GM18907 (cell line): ENCODE measurements around the gene LRMDA.

Source experiments
- ATAC-seq: cut with Tn5 transposase; IDR thresholded peaks from one replicate; pipeline ENCODE4 v1.9.1; 2021; ENCODE audit warnings: mild to moderate bottlenecking, moderate library complexity; ENCODE audit not compliant: unreplicated experiment

Gene LRMDA

DNA sequence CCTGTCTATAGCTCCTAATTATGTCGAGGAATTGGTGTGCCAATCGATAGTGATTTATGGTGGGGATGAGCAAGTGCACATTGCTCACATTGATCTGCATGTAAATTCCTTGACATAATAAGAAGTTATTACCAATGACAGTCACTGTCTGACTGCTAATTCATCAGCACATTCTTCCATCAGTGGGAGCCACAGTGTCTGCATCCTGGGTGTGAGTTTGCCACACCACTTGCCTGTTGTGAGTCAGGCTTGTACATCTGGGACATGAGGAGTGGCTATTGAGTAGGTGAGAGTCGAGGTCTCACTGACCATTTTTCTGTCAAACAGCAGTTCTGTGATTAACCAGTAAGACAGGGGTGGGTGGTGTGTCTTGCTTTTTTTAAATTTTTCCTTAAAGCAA, 263.4 kb downstream of the LRMDA start:
- ATAC-seq: no peak

DNA sequence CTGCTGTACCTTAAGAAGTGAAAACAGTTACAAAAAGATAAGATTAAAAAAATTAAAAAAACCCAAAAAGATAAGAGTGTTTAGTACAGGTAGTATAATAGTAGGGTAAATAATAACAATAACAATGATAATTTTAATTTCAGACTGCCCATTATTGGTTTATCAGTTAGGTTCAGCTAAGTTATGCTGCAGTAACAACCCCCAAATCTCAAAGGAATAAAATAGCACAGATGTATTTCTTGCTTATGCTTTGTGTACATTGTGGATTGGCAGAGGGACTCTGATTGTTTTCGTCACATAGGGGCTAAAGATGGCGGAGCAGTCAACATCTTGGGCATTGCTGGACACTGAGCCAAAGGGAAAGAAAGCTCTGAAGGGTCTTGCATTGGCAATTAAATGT, 264.6 kb downstream of the LRMDA start:
- no peak for ATAC-seq

DNA sequence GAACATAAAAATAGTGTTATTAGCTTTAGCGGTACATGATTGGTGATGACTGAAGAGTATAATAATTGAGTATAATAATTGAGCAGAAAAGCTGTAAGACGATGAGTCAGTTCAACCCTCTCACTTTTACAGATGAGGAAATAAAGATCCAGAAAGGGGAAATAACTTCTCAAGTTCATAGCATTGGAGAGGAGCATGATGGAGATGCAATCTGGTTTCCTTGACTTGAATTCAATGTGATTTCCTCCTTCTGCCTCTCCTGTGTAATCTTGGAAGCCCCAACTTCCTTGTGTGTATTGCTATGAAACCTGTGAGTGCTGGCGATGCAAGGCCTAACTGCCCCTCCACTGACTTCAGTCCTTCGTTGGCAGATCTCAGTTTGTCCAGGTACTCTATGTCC, 265.1 kb downstream of the LRMDA start:
- ATAC-seq: no peak

DNA sequence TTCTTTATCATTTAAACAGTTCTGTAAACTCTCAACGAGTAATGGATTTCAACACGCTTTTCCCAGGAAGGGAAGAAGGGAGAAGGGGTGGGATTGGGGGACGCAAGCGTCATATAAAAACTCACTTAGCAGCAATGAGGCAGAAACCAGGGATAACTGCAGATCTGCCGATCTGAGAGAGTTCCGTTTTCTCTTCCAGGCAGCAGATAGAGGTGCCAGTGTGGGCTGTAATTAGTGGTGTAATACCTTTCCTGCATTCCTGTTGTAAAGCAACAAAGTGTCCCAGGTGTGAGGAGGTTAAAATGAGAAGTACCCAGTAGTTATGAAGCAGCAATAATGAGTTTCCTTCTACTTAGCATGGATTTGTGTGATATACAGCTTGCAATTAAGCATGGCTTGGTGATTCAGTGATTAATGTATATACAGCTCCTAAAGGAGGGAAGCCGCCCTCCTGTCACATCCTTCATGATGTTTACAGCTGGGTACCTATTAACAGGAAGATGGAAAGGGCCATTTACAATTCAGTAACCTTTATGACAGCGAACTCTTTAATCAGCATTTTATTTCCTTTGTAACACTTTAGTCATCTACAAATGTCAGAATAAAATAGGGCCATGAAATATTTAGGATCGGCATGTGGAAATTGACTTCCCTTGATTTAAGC, 271.9 kb downstream of the LRMDA start:
- no peak for ATAC-seq

DNA sequence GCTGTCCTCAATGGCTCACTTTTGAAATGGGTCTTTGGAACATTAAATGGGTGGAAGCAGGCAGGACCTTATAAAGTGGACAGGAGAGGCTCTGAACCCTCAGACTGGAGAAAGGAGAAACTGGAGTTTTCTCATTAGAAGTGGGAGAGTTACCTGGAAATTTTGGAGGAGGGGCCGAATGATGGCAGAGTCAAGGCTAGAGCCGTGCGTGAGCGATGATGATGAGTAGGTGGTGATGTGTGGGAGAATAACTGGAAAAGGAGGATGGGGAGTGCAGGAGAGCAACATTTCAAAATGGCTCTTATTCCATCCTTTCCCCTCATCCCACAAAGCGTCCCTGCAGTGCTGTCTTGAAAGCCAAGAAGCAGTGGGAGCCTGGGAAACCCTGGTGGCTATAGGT, 274.0 kb downstream of the LRMDA start:
- ATAC-seq: no peak

DNA sequence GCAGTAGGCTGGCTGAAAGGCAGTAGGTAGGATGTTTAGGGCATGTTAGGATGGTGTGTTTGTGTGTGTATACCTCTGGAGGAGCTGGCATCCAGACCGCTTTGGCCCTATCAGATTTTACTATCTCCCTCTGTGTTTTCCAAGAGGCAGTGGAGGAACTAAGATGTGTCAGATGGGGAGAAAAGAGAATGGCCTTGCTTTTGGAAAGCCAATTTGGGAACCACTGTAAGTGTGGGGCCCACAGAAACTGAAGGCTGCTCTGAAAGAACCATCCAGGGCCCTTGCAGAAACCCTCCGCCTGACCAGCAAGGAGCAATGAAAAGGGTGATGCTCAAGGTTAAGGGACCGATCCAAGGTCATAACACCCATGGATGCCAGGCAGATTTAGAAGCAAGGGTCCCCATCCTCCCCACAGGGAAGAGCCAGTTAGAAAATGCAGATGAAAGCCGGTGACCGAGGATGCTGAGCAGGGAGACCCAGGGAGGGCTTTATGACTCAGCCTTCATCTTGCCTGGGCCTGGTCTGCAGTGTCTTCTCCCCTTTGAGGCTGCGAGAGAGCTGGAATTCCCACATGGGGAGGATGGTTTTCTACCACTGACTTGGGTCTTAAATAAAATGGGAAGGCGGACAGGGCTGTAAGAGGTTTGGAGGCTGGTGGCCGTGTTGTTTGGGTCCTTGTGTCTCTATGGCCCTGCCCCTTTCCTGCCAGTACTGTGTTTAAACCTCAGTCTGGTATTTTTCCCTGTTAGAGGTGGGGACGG, 275.8 kb downstream of the LRMDA start:
- no peak for ATAC-seq

DNA sequence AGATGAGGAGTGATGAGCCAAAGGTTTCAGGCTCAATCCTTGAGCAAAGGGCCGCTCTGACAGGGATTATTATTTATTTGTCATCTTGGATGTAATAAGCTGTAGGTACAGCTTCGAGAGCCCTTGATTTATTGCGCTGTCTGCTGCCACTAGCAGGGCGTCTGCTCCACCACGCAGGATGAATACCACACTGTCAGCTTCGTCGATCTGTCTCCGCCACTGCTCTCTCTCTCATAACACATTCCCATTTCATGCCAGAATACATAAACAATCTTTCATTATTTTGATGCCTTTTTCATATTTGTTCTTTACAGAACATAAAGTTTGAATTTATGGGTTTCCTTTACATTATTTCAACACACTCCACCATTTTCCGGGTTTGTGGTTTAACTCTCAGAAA, 276.6 kb downstream of the LRMDA start:
- ATAC-seq: no peak

DNA sequence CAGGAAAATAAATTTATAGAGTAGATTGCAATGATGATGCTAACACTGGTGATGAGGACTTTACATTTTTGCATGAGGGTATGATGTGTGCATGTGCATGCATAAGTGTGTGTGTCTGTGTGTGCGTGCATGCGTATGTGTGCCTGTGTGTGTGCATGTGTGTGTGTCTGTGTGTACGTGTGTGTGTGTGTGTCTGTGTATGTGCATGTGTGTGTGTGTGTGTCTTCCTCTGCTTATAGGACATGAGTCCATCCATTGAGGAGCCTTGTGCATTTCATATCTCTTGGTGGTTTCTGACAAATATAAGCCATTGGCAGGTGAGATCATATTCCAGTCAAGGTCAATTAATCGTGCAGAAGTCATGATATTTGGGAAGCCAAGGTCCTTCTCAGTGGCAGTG, 277.8 kb downstream of the LRMDA start:
- ATAC-seq: no peak

DNA sequence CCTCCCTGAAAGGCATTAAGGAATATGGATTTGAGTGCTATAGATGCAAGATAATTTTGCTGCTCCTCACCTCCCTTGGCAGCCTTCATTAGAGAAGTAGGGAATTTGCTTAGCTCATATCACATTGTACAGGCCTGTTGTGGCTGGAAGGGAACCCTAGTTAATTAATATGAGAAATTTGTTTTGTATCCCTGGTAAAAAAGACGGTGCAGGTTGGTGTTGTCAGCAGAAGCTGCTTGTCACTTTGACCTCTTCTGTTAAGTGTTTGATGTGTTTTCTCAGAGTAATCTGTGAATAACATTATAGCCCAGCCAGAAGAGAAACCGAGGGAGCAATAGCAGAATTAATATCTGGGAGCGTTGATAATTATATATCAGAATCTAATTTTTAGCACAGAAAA, 278.4 kb downstream of the LRMDA start:
- no peak for ATAC-seq

DNA sequence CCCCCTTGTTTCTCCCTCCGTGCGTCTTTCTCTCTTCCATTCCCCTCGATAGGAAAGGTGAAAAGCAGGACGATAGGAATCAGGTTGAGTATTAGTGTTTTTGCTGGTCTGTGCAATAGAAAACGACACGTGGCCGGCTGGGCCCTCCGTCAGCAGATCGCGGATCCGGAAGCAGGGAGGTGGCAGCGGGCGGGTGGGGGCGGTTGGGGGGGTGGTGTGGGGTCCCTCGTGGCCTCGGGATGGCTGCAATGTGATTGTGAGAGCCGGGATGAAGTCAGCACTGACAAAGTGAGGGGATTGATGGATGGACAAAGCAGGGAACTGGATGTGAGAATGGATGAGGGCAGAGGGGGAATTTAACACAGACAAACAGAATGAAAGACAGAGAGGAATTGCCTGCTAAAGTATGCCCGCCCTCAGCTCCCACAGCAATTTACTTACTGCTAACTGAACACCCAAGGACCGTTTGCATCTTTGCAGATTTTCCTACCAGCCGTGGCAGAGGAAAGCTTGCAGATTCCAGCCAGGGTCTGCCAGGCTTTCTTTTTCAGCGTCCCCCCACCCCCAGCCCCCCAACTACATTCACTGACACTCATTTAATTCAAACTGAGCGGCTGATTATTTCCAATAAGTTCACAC, 280.9 kb downstream of the LRMDA start:
- ATAC-seq: no peak

DNA sequence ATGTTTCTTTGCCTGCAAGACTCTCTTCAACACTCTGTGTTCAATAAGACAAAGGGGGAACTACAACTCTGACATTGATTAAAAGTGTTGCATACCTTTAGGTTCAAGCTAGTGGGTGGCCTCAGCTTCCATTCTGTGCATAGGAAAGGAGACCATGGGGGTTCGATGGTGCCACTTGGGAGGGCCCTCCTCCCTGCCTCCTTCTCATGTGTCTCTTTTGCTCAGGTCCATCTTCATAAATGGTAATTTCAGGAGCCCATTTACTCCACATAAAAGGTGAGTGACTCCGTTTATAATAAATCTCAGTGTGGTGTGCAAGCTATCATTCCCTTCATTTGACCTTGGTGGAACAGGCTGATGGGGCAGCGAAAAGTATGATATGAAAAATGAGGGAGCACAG, 285.1 kb downstream of the LRMDA start:
- no peak for ATAC-seq

DNA sequence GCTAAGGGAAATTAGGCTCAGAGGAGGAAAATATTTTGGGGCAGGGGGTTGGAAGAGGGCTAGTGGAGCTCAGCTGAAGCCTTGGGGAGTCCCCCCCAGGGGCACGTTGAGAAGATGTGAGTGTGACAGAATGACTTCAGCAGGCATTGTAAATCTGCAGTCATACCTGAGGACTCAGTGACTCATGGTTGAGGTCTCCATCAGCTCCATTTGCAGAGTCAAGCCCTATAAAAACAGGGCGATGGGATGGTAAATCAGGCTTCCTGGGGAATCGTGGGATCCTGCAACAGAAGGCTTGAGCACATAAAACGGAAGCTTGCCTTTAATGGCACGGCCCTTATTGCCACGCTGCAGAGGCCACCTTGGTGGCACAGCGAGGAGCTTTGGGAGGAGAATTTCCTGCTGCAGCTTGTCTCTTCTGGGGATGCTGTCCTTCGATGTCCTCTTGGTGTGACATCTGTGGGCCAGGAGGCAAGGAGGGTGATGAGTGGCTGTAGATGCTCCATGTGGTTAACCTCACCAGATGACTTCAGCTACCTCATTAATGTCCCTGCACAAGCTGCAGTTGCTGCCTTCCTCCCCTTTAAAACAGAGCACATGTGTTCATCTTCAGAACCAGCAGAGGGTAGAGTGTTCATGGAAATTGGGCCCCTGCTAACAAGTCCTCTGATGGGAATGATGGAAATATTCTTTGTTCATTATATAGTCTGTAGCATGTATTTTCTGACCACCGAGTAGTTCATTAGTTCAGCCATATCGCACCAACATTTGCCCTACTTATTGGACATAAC, 285.9 kb downstream of the LRMDA start:
- ATAC-seq: no peak

DNA sequence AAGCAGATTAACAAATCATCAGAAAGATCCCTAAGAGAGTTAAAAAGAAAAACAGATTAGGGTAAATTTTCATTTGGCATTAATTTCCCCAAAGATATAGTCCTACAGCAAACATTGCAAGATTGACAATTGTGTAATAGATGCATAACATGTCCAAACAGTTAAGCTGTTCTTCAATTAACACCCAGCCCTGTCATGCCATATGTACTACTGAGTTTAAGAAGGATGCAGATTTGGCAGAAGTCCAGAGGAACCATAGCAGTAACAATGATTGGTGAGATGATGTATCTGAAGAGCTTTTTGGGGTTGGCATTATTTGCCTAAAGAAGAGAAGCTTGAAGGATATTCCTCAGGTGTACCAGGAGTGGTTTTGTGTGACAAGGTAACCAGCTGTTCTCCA, 287.6 kb downstream of the LRMDA start:
- no peak for ATAC-seq

DNA sequence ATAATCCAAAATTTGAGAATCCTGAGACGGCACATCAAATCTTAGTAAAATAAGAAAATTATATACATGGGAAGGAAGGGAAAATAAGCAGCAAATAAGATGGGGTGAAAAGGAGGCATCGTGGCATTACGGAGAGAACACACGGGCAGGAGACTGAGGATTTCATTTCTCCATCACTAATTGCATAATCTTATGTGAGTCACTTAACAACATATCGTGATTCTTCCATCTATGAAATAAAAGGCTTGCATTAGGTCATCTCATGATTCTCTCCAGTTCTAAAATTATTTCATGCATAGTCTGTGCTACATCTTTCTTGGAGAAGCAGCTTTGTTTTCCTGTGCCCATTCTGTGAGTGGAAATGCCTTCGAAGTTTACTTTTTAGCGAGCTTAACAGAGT, 288.7 kb downstream of the LRMDA start:
- no peak for ATAC-seq

DNA sequence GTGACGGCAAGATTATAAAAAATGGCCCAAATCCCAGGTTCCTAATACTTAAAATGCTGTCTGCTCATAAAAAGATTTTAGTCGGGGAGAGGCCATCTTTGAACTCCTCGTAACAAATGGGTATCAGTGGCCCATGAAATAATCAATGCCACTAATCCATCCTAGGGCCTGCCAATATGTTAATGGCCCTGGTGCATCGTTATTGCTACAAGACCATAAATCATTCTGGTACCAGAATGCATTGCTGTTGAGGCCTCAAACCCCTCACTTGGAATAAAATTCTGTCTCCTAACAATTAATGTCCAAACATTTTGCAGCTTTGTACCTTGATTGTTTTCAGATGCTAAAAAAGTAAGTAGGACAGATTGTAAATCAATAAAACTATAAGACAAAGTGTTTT, 290.6 kb downstream of the LRMDA start:
- no peak for ATAC-seq

DNA sequence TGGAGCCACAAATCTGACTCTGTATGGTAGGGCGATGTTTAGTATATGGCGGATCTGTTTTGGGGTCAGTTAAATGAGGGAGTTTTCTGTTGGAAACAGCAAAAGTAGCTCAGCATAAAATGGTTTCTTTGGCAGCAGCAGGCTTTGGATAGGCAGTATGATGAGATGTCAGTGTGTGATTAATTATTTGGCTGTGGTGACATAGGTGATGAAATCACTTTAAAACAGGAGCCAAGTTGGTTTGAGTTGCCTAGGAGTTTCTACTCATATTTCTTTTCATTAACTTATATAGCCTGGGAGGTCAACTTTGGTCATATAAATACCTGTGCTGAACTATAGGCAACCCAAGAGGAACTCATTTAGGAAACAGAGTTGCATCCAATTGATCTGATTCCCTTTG, 291.2 kb downstream of the LRMDA start:
- ATAC-seq: no peak

DNA sequence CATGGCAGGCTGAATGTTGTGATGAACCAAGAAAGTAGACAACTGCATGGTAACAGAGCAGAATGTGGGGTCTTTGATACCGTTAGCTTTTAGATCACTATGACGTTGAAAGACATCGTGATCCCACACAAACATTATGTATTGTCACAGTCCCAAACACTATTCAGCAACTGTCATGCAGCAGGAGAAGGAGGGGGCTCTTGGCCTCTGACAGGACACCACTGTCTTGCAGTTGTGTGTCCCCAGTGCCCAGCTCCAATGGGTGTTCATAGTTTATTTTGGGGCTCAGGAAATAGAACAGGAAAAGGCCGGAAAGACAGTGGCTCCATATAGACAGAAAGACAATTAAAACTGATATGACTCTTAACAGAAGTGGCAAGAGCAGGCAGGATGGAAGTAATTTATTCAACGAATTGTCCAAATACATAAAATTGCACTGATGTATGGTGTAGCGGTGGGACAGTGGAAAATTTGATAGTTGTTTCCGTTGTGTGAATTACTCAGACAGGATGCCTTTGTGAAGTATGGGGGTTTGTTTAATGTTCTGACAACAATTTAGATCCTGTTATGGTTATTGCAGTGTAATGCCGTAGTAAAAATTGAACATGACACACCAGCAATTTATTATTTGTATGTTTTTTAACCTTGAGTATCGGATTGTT, 292.0 kb downstream of the LRMDA start:
- ATAC-seq: no peak

DNA sequence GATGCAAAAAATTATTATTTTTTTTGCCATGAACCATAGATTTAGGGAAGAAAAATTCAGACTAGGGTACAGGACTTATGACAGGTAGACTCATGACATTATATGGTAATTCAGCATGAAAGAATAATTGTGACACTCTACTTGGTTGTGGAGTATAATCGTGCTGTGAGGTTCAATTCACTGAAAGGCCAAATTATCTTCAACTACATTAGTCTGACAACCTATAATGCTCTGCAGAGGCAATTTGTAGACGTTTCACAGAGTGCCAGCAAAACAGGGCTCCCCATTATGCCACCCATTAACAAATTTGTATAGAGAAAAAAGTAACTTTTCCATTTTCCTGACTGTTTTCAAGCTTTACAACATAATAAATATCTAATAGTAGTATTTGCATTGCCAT, 292.6 kb downstream of the LRMDA start:
- ATAC-seq: no peak

DNA sequence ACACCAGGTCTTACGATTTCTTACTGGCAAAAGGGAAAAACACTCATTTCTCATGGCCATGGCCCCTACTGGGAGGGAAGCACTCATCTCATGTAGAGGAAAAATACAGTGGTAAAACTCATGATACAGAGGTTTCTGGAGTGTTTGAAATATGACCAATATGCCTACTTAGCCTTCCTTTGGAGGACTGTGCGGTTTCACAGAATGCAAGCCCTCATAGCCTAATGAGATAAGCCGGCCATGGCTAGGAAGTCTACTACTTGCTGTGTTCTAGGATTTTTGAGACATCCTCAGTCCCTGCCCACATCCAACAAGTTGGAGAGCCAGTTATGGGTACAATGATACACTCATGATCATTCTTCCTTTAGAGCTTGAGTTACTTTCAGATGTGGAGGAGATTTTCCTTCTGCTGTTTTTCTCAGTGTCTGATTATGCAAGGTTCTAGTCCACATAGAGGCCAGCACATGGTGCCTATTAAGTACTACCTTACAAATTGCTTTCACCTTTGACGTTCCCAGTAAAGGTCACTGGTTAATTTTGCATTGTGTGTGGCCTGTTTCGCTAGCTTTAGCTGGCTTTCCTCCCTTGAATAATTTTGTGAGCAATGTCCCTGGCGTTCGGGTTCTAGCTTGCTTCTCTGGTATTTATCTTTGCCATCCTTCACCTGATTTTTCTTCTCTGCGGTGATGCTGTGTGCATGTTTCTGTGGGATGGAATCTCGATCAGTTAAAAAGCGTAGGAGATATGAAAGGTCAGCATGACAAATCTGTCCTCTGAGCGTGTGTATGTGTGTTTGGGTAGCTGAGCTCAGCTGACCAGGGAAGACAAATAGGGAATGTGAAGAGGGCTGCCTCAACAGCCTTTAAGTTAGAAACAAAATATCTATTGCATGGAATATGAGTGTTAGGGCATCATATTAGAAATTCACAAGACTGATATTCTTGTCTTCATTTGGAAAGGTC, 295.4 kb downstream of the LRMDA start:
- ATAC-seq: no peak

DNA sequence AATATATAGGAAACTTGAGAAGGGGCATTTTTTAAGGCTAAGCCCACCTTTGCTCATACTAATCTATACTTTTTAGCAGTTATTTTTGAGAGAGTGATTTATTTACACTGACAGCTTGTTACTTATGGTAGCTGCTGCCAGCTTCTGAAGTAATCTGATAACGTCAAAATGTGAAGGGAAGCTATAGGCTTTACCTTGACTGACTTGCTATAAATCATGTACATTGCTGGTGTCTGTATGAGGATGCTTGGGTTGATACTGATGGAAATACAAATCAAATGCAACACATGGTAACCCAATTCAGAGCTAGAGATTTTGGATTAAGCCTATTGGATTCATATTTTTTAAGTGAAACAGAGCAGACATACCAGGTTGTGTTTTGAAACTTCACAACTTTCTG, 299.4 kb downstream of the LRMDA start:
- ATAC-seq: no peak
